Activated naive CD8-positive, alpha-beta T cell treated with anti-CD3 and anti-CD28 coated beads, Interleukin-2, amount 10 ng/mL, durations not matched to agents 7 days and 5 days (primary cell): ENCODE results near the gene PHF14. TPM values are rescaled to one million over a fixed set of nuclear protein-coding genes. Genes with fewer than 3 reads are reported as not detected.
"Not testable (repeated sequence)": the region's sequence is repeated elsewhere in the genome, so short reads cannot be mapped to it uniquely, and the experiment has no call there.

Experiments
- ATAC-seq: fragments of 150-1000 bp; cut with Tn5 transposase; one replicate; pipeline ENCODE4 v1.10.0; 2021; ENCODE audit warnings: low read depth, moderate library complexity
- POLR2A ChIA-PET: fragments of 350-600 bp; sonication (Branson Sonifier 250); formaldehyde crosslinking; loops from one replicate; lab custom pipeline; 2021; ENCODE audit warnings: antibody characterized with exemption; lab: Charles Lee
- DNase-seq: peaks from one replicate; pipeline ENCODE4 v3.0.0; 2021
- H3K27ac Mint-ChIP-seq: one replicate; pipeline ENCODE4 v1.8.0; 2022; ENCODE audit warnings: mild to moderate bottlenecking, mixed read lengths
- H3K27me3 Mint-ChIP-seq: one replicate; pipeline ENCODE4 v1.8.0; 2022; ENCODE audit warnings: mild to moderate bottlenecking, moderate library complexity, mixed read lengths
- H3K36me3 Mint-ChIP-seq: one replicate; pipeline ENCODE4 v1.8.0; 2021; ENCODE audit warnings: mild to moderate bottlenecking, mixed read lengths
- H3K4me1 Mint-ChIP-seq: one replicate; pipeline ENCODE4 v1.8.0; 2021; ENCODE audit warnings: mixed read lengths
- H3K4me3 Mint-ChIP-seq: one replicate; pipeline ENCODE4 v1.8.0; 2022; ENCODE audit warnings: mild to moderate bottlenecking, moderate library complexity, mixed read lengths
- H3K9me3 Mint-ChIP-seq: one replicate; pipeline ENCODE4 v1.8.0; 2021; ENCODE audit warnings: mixed read lengths
- total RNA-seq, 2 experiments: library from RNA; stranded (reverse); gene quantifications; one replicate each; pipeline ENCODE4 v1.2.3, GENCODE V29; 2021

The PHF14 gene, protein sequence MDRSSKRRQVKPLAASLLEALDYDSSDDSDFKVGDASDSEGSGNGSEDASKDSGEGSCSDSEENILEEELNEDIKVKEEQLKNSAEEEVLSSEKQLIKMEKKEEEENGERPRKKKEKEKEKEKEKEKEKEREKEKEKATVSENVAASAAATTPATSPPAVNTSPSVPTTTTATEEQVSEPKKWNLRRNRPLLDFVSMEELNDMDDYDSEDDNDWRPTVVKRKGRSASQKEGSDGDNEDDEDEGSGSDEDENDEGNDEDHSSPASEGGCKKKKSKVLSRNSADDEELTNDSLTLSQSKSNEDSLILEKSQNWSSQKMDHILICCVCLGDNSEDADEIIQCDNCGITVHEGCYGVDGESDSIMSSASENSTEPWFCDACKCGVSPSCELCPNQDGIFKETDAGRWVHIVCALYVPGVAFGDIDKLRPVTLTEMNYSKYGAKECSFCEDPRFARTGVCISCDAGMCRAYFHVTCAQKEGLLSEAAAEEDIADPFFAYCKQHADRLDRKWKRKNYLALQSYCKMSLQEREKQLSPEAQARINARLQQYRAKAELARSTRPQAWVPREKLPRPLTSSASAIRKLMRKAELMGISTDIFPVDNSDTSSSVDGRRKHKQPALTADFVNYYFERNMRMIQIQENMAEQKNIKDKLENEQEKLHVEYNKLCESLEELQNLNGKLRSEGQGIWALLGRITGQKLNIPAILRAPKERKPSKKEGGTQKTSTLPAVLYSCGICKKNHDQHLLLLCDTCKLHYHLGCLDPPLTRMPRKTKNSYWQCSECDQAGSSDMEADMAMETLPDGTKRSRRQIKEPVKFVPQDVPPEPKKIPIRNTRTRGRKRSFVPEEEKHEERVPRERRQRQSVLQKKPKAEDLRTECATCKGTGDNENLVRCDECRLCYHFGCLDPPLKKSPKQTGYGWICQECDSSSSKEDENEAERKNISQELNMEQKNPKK
- 10 to 100 TPM; 35.6 to 38.0 TPM for total RNA-seq

DNA sequence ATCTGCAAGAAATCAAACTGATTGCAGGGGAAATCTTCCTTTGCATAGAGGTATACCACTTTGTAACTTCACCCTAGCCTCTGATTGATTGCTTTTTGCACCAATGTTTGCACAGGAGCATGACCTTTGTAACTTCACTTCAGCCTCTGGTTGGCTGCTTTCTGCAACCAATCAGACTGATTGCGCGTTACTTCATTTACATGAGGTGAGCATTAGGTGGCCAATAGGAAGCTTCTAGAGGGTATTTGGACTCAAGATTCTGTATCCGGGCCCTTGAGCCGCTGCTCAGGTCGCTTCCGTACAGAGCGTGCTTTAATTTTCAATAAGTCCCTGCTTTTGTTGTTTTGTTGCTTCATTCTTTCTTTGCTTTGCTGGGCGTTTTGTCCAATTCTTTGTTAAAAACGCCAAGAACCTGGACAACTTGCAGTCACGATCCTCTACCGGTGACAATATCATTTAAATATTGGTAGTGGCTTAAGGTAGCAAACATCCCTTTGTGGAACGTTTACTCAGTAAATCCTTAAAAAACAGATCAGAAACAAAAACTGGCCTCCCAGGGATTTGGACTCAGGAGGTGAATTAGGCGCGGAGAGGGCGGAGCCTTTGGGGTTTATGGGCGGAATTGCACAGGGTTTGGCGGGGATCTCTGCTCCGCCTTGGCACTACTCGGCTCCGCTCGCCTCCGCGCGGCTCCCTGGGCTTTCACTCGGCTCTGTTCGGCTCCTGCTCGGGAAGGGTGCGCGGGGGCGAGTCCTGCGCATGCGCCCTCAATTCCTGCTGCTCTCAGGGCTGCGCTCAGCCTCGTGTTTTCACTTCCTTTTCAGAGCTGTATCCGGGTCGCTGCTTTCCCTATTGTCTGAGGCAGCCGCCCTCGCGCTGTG lies at the start of gene PHF14:
Gene PHF14, plus strand, starts transcription at position 812 of the 881 bp plus-strand sequence. CDS start 452 bp downstream, outside the sequence.
- POLR2A ChIA-PET = interaction anchor here (1.0 to 3.1 kb wide), 3 partner anchors 29 to 36 kb away, joined by 3 to 41 read pairs (median 3); a partner anchor contains a TSS
- DNase-seq (peak; percentile 94), ATAC-seq (peak; percentile 99)
- H3K4me1 Mint-ChIP-seq = peaks cover 32% of the 10 kb centered on the region
- peak within 1 kb of the TSS; percentile 96 for H3K27ac Mint-ChIP-seq
- H3K9me3 Mint-ChIP-seq = no peaks in the 10 kb centered on the region
- H3K4me3 Mint-ChIP-seq = peak within 1 kb of the TSS; percentile 94
- H3K36me3 Mint-ChIP-seq = peaks cover 20% of the 10 kb centered on the region
- peaks cover 16% of the 10 kb centered on the region for H3K27me3 Mint-ChIP-seq

DNA sequence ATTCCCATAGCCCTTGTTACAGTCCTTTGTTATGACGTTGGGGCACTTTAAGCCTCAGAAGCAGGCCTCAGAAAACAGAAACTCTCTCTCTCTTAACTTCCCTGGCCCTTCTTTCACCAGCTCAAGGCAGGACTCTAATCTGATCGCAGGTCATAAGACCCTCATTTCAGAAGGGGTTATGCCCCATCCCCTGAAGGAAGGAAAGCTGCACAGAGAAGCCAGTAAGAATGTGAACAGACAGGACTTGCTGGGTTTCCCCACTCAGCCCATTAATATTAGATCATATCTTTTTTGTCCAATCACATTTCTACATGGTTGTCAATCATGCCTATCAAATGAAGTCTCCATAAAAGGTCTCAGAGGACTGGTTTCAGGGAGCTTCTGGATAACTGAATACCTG lies 49.3 kb upstream of the PHF14 start:
- POLR2A ChIA-PET = no interaction called here
- Mint-ChIP-seq H3K27me3 (peaks cover 2% of the 10 kb centered on the region), H3K9me3 (no peaks in the 10 kb centered on the region), H3K27ac (no peak overlapping the region), H3K36me3 (no peaks in the 10 kb centered on the region), H3K4me1 (no peaks in the 10 kb centered on the region), H3K4me3 (no peak overlapping the region)
- DNase-seq = no peak
- ATAC-seq = no peak

DNA sequence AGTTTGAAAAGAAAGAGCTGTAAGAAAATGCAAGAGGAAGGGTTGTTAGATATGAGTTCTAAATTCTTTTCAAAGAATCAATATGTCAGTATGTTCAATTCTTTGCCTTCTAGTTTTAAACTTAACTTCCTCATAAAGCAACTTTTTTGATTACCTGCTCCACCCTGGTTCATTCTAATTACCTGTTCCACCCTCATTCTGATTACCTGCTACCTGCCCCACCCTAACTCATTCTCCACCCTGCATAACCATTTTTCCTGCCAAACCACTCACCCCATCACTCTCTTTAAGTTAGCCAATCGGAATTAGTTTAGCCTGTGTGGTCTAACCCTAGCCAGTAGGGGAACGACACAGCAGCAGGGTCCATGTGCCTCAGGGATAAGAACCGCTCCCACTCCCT lies 45.5 kb upstream of the PHF14 start:
- H3K9me3 Mint-ChIP-seq, H3K27ac Mint-ChIP-seq, H3K27me3 Mint-ChIP-seq, H3K4me3 Mint-ChIP-seq, DNase-seq, H3K4me1 Mint-ChIP-seq, POLR2A ChIA-PET, H3K36me3 Mint-ChIP-seq, ATAC-seq: not testable (repeated sequence)

DNA sequence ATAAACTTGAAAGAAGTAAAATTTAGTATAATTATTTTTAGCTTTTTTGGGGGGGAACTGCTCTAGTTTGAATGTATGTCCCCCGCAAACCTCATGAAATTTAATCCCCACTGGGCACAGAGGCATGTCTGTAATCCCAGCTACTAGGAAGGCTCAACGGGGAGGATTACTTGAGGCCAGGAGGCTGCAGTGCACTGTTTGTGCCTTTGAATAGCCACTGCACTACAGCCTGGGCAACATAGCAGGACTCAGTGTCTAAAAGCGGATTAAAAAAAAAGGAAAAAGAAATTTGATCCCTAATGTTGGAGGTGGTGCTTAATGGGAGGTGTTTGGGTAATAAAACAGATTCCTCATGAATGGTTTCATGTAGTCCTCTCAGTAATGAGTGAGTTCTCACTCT lies 43.1 kb upstream of the PHF14 start:
- H3K27me3 Mint-ChIP-seq = no peaks in the 10 kb centered on the region
- H3K9me3 Mint-ChIP-seq = no peaks in the 10 kb centered on the region
- ATAC-seq (no peak), DNase-seq (no peak)
- no peak overlapping the region for H3K4me3 Mint-ChIP-seq
- peaks cover 10% of the 10 kb centered on the region for H3K36me3 Mint-ChIP-seq
- POLR2A ChIA-PET = interaction anchor here (1.3 kb wide), 1 partner anchor 9 kb away, joined by 4 read pairs; a partner anchor contains a TSS
- H3K4me1 Mint-ChIP-seq = no peaks in the 10 kb centered on the region
- no peak overlapping the region for H3K27ac Mint-ChIP-seq

DNA sequence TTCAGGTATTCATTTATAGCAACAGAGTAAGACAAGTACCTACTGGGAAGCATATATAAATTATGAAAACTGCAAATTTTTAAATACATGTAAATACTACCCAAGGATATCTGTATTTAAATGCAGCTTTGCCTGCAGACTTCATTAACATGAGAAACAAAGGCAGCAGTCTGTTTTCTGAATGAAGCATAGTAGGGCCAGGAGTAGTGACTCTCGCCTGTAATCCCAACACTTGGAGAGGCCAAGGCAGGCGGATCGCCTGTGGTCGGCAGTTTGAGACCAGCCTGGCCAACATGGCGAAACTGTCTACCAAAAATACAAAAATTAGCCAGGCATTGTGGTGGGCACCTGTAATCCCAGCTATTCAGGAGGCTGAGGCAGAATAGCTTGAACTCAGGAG lies 42.5 kb upstream of the PHF14 start:
- Mint-ChIP-seq H3K36me3 (peaks cover 13% of the 10 kb centered on the region), H3K9me3 (no peaks in the 10 kb centered on the region), H3K27ac (no peak overlapping the region), H3K4me3 (no peak overlapping the region), H3K4me1 (peaks cover 1% of the 10 kb centered on the region), H3K27me3 (no peaks in the 10 kb centered on the region)
- ATAC-seq (no peak), DNase-seq (no peak)
- POLR2A ChIA-PET = interaction anchor here (1.3 kb wide), 1 partner anchor 8 kb away, joined by 4 read pairs; a partner anchor contains a TSS

DNA sequence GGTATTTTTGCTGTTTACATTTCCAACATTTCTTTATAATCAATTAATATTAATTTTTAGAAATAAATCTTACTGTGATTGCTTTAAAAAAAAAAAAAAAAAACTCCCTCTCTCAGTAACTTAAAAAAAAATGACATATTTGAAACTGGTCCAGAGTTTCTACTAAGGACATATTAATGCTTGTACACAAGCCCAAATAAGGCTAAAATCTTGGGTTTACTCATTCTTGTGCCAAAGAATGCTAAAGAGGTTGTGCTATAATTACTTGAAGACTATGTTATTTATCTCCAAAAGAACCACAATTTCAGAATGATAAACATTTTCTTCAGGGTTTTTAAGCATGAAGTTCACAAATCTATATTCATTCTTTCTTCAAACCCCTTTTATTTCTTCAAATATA lies 39.4 kb upstream of the PHF14 start:
- no peaks in the 10 kb centered on the region for H3K9me3 Mint-ChIP-seq
- peaks cover 19% of the 10 kb centered on the region for H3K36me3 Mint-ChIP-seq
- peaks cover 11% of the 10 kb centered on the region for H3K4me1 Mint-ChIP-seq
- ATAC-seq (no peak), DNase-seq (no peak)
- H3K27me3 Mint-ChIP-seq = no peaks in the 10 kb centered on the region
- no peak overlapping the region for H3K27ac Mint-ChIP-seq
- POLR2A ChIA-PET = no interaction called here
- H3K4me3 Mint-ChIP-seq = no peak overlapping the region

DNA sequence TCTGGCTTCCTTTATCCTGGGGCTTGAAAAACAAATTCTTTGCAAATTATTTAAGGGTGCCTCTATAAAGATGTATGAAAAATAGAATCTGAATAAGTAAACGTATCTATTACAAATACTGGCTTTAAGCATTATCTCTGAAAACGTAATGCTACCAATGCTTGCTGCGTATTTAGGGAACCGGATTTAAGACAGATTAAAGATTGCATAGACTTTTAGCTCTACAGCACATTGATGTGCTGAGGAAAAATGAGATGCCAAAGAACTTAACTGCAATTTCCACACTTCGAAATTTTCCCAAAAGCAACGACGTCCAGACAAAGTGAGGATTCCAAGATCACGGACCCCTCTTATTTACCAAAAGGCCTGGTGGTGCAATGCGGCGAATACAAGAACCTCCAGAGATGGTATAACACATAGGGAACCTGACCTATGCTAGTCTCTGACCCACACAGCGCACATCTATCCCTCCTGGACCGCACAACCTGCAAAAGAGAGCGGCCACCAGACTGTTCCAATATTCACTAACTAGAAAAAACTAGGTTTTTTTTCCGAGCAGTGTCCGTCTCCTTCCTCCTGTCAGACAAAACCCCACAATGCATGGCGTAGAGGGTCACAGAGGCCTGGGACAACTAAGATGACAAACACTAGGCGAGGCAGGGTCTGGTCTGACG lies 34.3 kb upstream of the PHF14 start:
- DNase-seq (no peak), ATAC-seq (peak; percentile 10)
- H3K4me1 Mint-ChIP-seq = peaks cover 12% of the 10 kb centered on the region
- H3K4me3 Mint-ChIP-seq = no peak overlapping the region
- no peaks in the 10 kb centered on the region for H3K27me3 Mint-ChIP-seq
- H3K36me3 Mint-ChIP-seq = peaks cover 9% of the 10 kb centered on the region
- POLR2A ChIA-PET = interaction anchor here (0.9 to 3.9 kb wide), 4 partner anchors 9 to 112 kb away, joined by 3 to 41 read pairs (median 5); partner anchors contain the start of gene PHF14
- H3K27ac Mint-ChIP-seq = no peak overlapping the region
- no peaks in the 10 kb centered on the region for H3K9me3 Mint-ChIP-seq

DNA sequence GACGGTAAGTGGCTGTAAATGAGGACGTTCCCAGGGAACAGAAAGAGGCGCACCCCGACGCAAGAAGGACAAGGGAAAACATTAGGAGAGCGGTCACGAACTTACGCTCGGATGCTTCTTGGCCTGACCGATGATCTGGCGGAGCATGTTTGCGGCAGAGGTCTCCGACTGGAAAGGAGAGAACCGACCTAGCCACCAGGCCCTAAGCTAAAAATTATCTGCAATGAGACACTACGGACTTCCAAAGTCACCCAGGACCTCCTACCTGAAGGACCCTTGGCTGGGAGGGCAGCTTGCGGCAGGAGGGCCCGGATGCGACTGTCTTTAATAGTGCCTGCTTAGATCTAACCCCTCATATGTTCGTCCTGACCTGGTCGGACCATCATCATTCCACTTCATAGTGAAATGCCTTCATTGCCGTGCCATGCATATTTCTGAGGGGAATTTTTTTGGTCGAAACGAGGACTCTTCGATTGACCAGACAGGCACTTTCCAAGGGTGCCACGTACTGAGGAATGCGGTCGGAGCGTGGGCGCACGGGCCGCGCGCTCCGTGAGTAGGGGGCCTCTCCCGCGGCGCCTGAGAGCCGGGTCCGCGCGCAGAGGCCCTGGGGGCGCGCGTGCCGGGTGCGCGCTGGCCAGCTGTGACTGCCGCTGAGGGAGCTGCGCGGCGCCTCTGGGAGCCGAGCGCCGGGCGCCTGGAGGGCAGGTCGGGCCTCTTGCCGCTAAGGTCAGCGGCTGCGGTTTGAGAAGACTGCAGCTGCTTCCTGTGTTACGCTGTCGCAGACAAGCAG lies 33.6 kb upstream of the PHF14 start:
- Mint-ChIP-seq H3K27me3 (no peaks in the 10 kb centered on the region), H3K4me3 (no peak overlapping the region), H3K27ac (no peak overlapping the region), H3K4me1 (peaks cover 12% of the 10 kb centered on the region), H3K36me3 (peaks cover 9% of the 10 kb centered on the region), H3K9me3 (no peaks in the 10 kb centered on the region)
- POLR2A ChIA-PET = interaction anchor here (0.6 to 3.9 kb wide), 5 partner anchors 10 to 282 kb away, joined by 3 to 41 read pairs (median 4); partner anchors contain the start of gene PHF14
- ATAC-seq (peak; percentile 93), DNase-seq (peak; percentile 93)

DNA sequence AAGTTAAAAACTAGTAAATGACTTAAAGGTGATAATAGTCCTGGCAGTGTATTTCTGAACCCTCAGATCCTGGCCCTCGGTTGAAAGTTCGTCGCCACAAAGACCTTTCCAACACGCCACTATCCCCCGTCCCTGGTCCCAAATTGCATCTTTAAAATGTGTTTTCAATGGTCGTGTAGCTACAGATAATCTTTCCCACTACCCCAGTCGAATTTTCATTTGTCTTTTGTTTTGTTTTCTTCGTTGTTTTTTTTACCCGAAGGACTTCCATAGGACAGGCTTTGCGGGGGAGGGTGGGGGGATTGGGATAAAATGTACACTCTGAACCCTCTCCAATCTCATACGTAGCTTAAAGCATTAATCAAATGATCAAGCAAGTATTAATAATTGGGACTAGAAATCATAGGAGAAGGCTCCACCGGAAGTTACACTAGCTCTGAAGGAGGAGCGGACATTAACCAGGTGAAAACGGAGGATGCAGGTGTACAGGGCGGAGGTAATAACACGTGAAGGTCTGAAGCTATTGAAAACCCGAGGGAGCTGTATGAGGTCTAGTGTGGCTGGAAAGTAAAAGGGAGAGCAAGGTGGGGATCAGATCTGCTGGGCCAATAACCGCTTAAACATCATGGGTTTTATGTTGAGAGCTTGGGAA lies 32.8 kb upstream of the PHF14 start:
- POLR2A ChIA-PET = interaction anchor here (0.6 to 3.9 kb wide), 4 partner anchors 18 to 282 kb away, joined by 3 to 41 read pairs (median 4); partner anchors contain the start of gene PHF14
- H3K9me3 Mint-ChIP-seq = no peaks in the 10 kb centered on the region
- peaks cover 8% of the 10 kb centered on the region for H3K36me3 Mint-ChIP-seq
- H3K27me3 Mint-ChIP-seq = no peaks in the 10 kb centered on the region
- H3K4me3 Mint-ChIP-seq = no peak overlapping the region
- peaks cover 11% of the 10 kb centered on the region for H3K4me1 Mint-ChIP-seq
- DNase-seq (no peak), ATAC-seq (no peak)
- H3K27ac Mint-ChIP-seq = no peak overlapping the region

DNA sequence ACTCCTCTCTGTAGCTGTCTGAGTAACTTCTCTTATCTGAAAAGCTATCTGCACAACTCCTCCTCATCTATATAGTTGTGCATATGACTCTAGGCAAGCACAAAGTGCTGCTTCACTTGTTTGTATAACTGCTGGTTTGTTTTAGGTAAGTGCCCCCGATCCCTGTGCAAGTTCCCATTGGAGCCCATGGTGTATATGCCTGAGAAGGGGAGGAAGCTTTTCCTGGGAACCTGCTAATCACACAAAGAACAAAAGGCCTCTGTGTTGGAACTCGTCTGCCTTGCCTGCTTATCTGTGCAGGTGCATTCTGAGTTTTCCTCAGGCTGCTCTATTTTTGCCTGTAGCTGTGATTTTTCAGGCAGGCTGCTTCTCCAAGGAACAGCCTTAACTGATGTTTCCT lies 23.2 kb upstream of the PHF14 start:
- no peaks in the 10 kb centered on the region for H3K36me3 Mint-ChIP-seq
- H3K4me1 Mint-ChIP-seq = peaks cover 4% of the 10 kb centered on the region
- no peak overlapping the region for H3K27ac Mint-ChIP-seq
- H3K4me3 Mint-ChIP-seq = no peak overlapping the region
- peaks cover 2% of the 10 kb centered on the region for H3K27me3 Mint-ChIP-seq
- POLR2A ChIA-PET = no interaction called here
- ATAC-seq (no peak), DNase-seq (no peak)
- peaks cover 3% of the 10 kb centered on the region for H3K9me3 Mint-ChIP-seq

DNA sequence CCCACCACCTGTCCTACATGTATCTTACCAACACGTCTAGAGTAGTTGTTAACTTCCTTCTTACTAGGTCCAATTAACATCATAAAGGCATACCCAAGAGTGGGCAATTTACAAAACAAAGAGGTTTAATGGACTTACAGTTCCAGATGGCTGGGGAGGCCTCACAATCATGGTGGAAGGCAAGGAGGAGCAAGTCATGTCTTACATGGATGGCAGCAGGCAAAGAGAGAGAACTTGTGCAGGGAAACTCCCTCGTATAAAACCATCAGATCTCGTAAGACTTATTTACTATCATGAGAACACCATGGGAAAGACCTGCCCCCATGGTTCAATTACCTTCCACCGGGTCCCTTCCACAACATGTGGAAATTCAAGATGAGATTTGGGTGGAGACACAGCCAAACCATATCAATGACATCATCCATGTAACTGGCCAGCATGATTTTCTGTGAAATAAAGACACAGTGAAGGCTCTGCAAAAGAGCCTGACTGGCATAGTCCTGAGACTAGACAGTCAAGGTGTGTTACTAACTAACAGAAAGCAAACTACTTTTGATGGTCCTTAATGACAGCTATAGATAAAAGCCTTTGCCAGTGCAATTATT lies 22.6 kb upstream of the PHF14 start:
- ATAC-seq, H3K36me3 Mint-ChIP-seq, H3K27ac Mint-ChIP-seq, H3K9me3 Mint-ChIP-seq, DNase-seq, H3K4me3 Mint-ChIP-seq, POLR2A ChIA-PET, H3K4me1 Mint-ChIP-seq, H3K27me3 Mint-ChIP-seq: not testable (repeated sequence)
